HepG2 (cell line): ENCODE measurements around the gene OSBPL10. TPM values are rescaled to one million over a fixed set of nuclear protein-coding genes. Genes with fewer than 3 reads are reported as not detected.

Experiments
- ATAC-seq: fragments of 200-7000 bp; cut with Tn5 transposase; 3 replicates; pipeline ENCODE4 v1.9.1; 2020; ENCODE audit warnings: mild to moderate bottlenecking, moderate library complexity
- Bru-seq: library from RNA; stranded (reverse); fragments of 400-500 nt; gene quantifications from one replicate; lab custom pipeline; 2021; lab: Mats Ljungman, UMichigan
- BruChase-seq, 2 experiments: library from RNA; stranded (reverse); fragments of 400-500 nt; gene quantifications; one replicate each; lab custom pipeline; 2021; lab: Mats Ljungman, UMichigan
- BruUV-seq: library from RNA; stranded (reverse); fragments of 400-500 nt; replicated peaks from 2 replicates; lab custom pipeline; 2021; lab: Mats Ljungman, UMichigan
- CTCF ChIA-PET: fragments of 300-600 bp; formaldehyde crosslinking; extraction: SDS; loops from one replicate; lab custom pipeline; 2021; ENCODE audit warnings: low total read pairs, inconsistent platforms, low intra/inter-chr PET ratio; lab: Yijun Ruan, JAX
- POLR2A ChIA-PET: fragments of 350-600 bp; sonication (Branson Sonifier 250); formaldehyde crosslinking; loops from one replicate; lab custom pipeline; 2020; ENCODE audit warnings: antibody characterized with exemption, inconsistent platforms; lab: Yijun Ruan, JAX
- DNase-seq: peaks from one replicate; pipeline ENCODE4 v3.0.0-alpha.2; 2015; ENCODE audit warnings: low spot score
- FAIRE-seq: peaks from 3 replicates; lab custom pipeline; 2011; peaks lifted over from hg19 to GRCh38; lab: Jason Lieb, UNC
- H2AFZ ChIP-seq: one replicate; pipeline ENCODE4 v1.6.1; 2011; ENCODE audit warnings: low read length, inconsistent platforms
- H3K27ac ChIP-seq: fragments of 300-600 bp; 3 replicates; pipeline ENCODE4 v1.8.0; 2011; ENCODE audit warnings: mixed run types, mild to moderate bottlenecking, mixed read lengths, low read length, inconsistent platforms; ENCODE audit not compliant: insufficient read depth; ENCODE audit errors: extremely low read length
- H3K27me3 ChIP-seq, 2 experiments: fragments of 200-600 bp in 1 of 2; 2 replicates in 1 of 2; 3 replicates in 1 of 2; pipeline versions ENCODE4 v1.6.0 to v1.8.0; 2011; ENCODE audit warnings: low read length in 2 of 2, mild to moderate bottlenecking in 2 of 2, moderate library complexity in 2 of 2, inconsistent platforms in 1 of 2; ENCODE audit not compliant: insufficient read depth in 2 of 2, control insufficient read depth in 1 of 2
- H3K36me3 ChIP-seq, 2 experiments: fragments of 200-600 bp in 1 of 2; replicated peaks in 1 of 2; 2 replicates in 1 of 2; 3 replicates in 1 of 2; pipeline versions ENCODE4 v1.5.1 to v1.8.0; 2011; ENCODE audit warnings: low read length in 2 of 2, inconsistent platforms in 1 of 2; ENCODE audit not compliant: insufficient read depth in 2 of 2, control insufficient read depth in 1 of 2
- H3K4me1 ChIP-seq: 2 replicates; pipeline ENCODE4 v1.5.1; 2012; ENCODE audit warnings: low read length, inconsistent platforms; ENCODE audit not compliant: insufficient read depth
- H3K4me2 ChIP-seq: 2 replicates; pipeline ENCODE4 v1.6.0; 2011; ENCODE audit warnings: low read depth, low read length, inconsistent platforms
- H3K4me3 ChIP-seq, 3 experiments: fragments of 200-600 bp in 1 of 3; sonication (generic), shearing (Covaris generic) in 1 of 3; replicated peaks in 1 of 3; 2 replicates each; pipeline ENCODE4 v1.5.1; 2011 to 2016; ENCODE audit warnings: low read length in 3 of 3, inconsistent platforms in 2 of 3, low read depth in 2 of 3, mild to moderate bottlenecking in 2 of 3, control low read depth in 1 of 3, mixed read lengths in 1 of 3; ENCODE audit not compliant: insufficient read depth in 1 of 3
- H3K79me2 ChIP-seq: one replicate; pipeline ENCODE4 v1.6.1; 2011; ENCODE audit warnings: low read length, inconsistent platforms; ENCODE audit not compliant: insufficient read depth
- H3K9ac ChIP-seq: 2 replicates; pipeline ENCODE4 v1.6.0; 2011; ENCODE audit warnings: mild to moderate bottlenecking, low read depth, low read length, inconsistent platforms; ENCODE audit not compliant: insufficient read depth
- H3K9me3 ChIP-seq: 2 replicates; pipeline ENCODE4 v1.5.1; 2012; ENCODE audit warnings: mild to moderate bottlenecking, low read length
- H4K20me1 ChIP-seq: 2 replicates; pipeline ENCODE4 v1.6.0; 2011; ENCODE audit warnings: inconsistent platforms, mild to moderate bottlenecking, low read length, moderate library complexity; ENCODE audit not compliant: insufficient read depth
- BATF2 ChIP-seq: sonication (generic); formaldehyde crosslinking; IDR thresholded peaks from 2 replicates; pipeline ENCODE4 v1.8.0; 2022; ENCODE audit warnings: mild to moderate bottlenecking, missing genetic modification reagents, moderate library complexity
- MXI1 ChIP-seq: IDR thresholded peaks from 3 replicates; pipeline ENCODE4 v1.6.1; 2012; ENCODE audit warnings: low read depth, low read length, inconsistent platforms, borderline replicate concordance
- SAP130 ChIP-seq: IDR thresholded peaks from 2 replicates; pipeline ENCODE4 v1.6.1; 2016; ENCODE audit warnings: low read depth
- TAF15 ChIP-seq: fragments of 200-400 bp; formaldehyde crosslinking; IDR thresholded peaks from one replicate; pipeline ENCODE4 v1.6.1; 2018; ENCODE audit warnings: mild to moderate bottlenecking, low read depth, low read length; ENCODE audit not compliant: poor library complexity, severe bottlenecking
- ZHX2 ChIP-seq, 2 experiments: sonication (generic) in 1 of 2; formaldehyde crosslinking in 1 of 2; IDR thresholded peaks; 2 replicates each; pipeline versions ENCODE4 v1.6.1 to v1.9.0; 2014 to 2022; ENCODE audit warnings: antibody characterized with exemption in 1 of 2, borderline replicate concordance in 1 of 2, inconsistent platforms in 1 of 2, low read depth in 1 of 2, missing genetic modification reagents in 1 of 2
- ZNF251 ChIP-seq: sonication (generic); formaldehyde crosslinking; IDR thresholded peaks from 2 replicates; pipeline ENCODE4 v1.9.0; 2021; ENCODE audit warnings: mild to moderate bottlenecking, missing genetic modification reagents
- ZNF546 ChIP-seq: sonication (generic); formaldehyde crosslinking; conservative IDR thresholded peaks from 2 replicates; pipeline ENCODE4 v1.8.1; 2023; ENCODE audit warnings: mild to moderate bottlenecking, missing genetic modification reagents
- ZNF552 ChIP-seq: sonication (generic); formaldehyde crosslinking; IDR thresholded peaks from 2 replicates; pipeline ENCODE4 v1.9.0; 2022; ENCODE audit warnings: missing genetic modification reagents, mild to moderate bottlenecking, borderline replicate concordance
- WGBS: methylation state at CpG from one replicate; pipeline ENCODE4 v1.1.6; 2017; ENCODE audit warnings: low lambda C conversion rate; 5-methylcytosine and 5-hydroxymethylcytosine counted together
- in situ Hi-C: cut with HindIII; loops from 2 replicates; pipeline ENCODE4 v1.10.0; 2017; ENCODE audit warnings: low pct_unique_long_range_greater_than_20kb; ENCODE audit not compliant: extremely low pct_ligation_motif_present
- intact Hi-C: fragments of 100-400 bp; cut with micrococcal nuclease; formaldehyde crosslinking; loops from one replicate; pipeline ENCODE4 v1.10.0; 2022; ENCODE audit not compliant: unreplicated experiment
- long read RNA-seq, 2 experiments: library from RNA in 1 of 2; library from polyadenylated mRNA in 1 of 2; stranded (forward) in 1 of 2; unstranded in 1 of 2; transcript quantifications; one replicate each; pipeline ENCODE4 v2.0.0, GENCODE V29; 2019 to 2022
- polyA minus RNA-seq, 3 experiments: library from RNA; depleted of rRNA, polyadenylated mRNA; stranded (reverse); fragments of >200 nt; gene quantifications; 2 replicates each; pipeline ENCODE4 v1.2.3, GENCODE V29; 2011; ENCODE audit warnings: low replicate concordance in 1 of 3
- polyA plus RNA-seq, 8 experiments: library from polyadenylated mRNA; depleted of rRNA in 3 of 8; stranded (reverse) in 7 of 8; unstranded in 1 of 8; fragments of >200 nt; fragmentation: Illumina TruSeq in 4 of 8; extraction: Trizol in 4 of 8; gene quantifications; 2 replicates each; pipeline versions ENCODE4 v1.2.1 to v1.2.3, GENCODE V29; 2011 to 2016; ENCODE audit warnings: low read depth in 4 of 8, missing spikeins in 1 of 8, mixed read lengths in 1 of 8; ENCODE audit not compliant: insufficient read depth in 1 of 8
- total RNA-seq, 5 experiments: library from RNA; depleted of rRNA; stranded (reverse); fragments of >200 nt; fragmentation: Illumina TruSeq; extraction: Trizol; gene quantifications; 2 replicates each; pipeline ENCODE4 v1.2.3, GENCODE V29; 2016; ENCODE audit warnings: low read depth in 1 of 5

The OSBPL10 gene
- total RNA-seq (2016; rRNA removed; fragmentation: Illumina TruSeq; extraction: Trizol) (10.3 and 10.4 TPM in 2 replicates), polyA plus RNA-seq (2011; rRNA removed) (19.5 and 28.6 TPM in 2 replicates), polyA minus RNA-seq (2011; rRNA and poly(A)+ RNA removed; ENCODE audit: low replicate concordance) (52.4 and 58.7 TPM in 2 replicates), Bru-seq, nascent RNA (percentile 69 among the genes with signal in this experiment), BruChase-seq, experiment 1, labeled RNA remaining after a 6-hour chase (percentile 65 among the genes with signal in this experiment), BruChase-seq, experiment 2, labeled RNA remaining after a 2-hour chase (percentile 64 among the genes with signal in this experiment)
- 15.7 and 16.3 TPM in 2 replicates for total RNA-seq (2016; cell fraction: cytosol; rRNA removed; fragmentation: Illumina TruSeq; extraction: Trizol; ENCODE audit: low read depth)
- 9.3 and 10.1 TPM in 2 replicates for total RNA-seq (2016; cell fraction: insoluble cytoplasmic fraction; rRNA removed; fragmentation: Illumina TruSeq; extraction: Trizol)
- total RNA-seq (2016; cell fraction: membrane; rRNA removed; fragmentation: Illumina TruSeq; extraction: Trizol), result 10.0 and 10.5 TPM in 2 replicates
- total RNA-seq (2016; cell fraction: nucleus; rRNA removed; fragmentation: Illumina TruSeq; extraction: Trizol), result 13.6 and 13.9 TPM in 2 replicates
- polyA plus RNA-seq (2011; cell fraction: cytosol; rRNA removed), result 15.3 and 24.4 TPM in 2 replicates
- 25.7 and 37.4 TPM in 2 replicates for polyA plus RNA-seq (2011; cell fraction: nucleus; rRNA removed)
- polyA plus RNA-seq (2012), result 15.1 and 15.2 TPM in 2 replicates
- 3.0 and 3.8 TPM in 2 replicates for polyA plus RNA-seq (2016; cell fraction: cytosol; fragmentation: Illumina TruSeq; extraction: Trizol; ENCODE audit: low read depth)
- 9.7 and 12.3 TPM in 2 replicates for polyA plus RNA-seq (2016; cell fraction: insoluble cytoplasmic fraction; fragmentation: Illumina TruSeq; extraction: Trizol; ENCODE audit: low read depth)
- 5.5 and 5.6 TPM in 2 replicates for polyA plus RNA-seq (2016; cell fraction: membrane; fragmentation: Illumina TruSeq; extraction: Trizol; ENCODE audit: low read depth)
- polyA plus RNA-seq (2016; cell fraction: nucleus; fragmentation: Illumina TruSeq; extraction: Trizol; ENCODE audit: insufficient read depth, low read depth), result 8.8 and 10.8 TPM in 2 replicates
- 23.8 and 35.0 TPM in 2 replicates for polyA minus RNA-seq (2011; cell fraction: cytosol; rRNA and poly(A)+ RNA removed)
- 44.6 and 59.5 TPM in 2 replicates for polyA minus RNA-seq (2011; cell fraction: nucleus; rRNA and poly(A)+ RNA removed)
- long read RNA-seq, experiment 1, partial matches to known transcripts, result 2 of 4 reads
- long read RNA-seq, experiment 1, other reads (novel, unspliced or antisense), result 2 of 4 reads
- long read RNA-seq, experiment 2, full-length matches to known transcripts, result 27 of 47 reads
- long read RNA-seq, experiment 2, partial matches to known transcripts, result 8 of 47 reads
- long read RNA-seq, experiment 2, other reads (novel, unspliced or antisense), result 12 of 47 reads

- DNase-seq (peak; percentile 73), ATAC-seq (peak; percentile 75), FAIRE-seq (peak; percentile 71)
- Histone ChIP-seq H3K36me3 (0 out of 5 replicates have a peak, but pooled peaks cover 0 to 2% of the 10 kb centered on the region in 2 experiments), H4K20me1 (no peaks in the 10 kb centered on the region), H3K27me3 (no peaks in the 10 kb centered on the region; a peak in 1 of 5 replicates), H3K4me3 (peak within 1 kb of the TSS; percentile 84 to 92 (median 88)), H3K79me2 (peaks cover 33% of the 10 kb centered on the region), H2AFZ (peak within 1 kb of the TSS; percentile 9), H3K27ac (peak within 1 kb of the TSS; percentile 53), H3K9ac (peak within 1 kb of the TSS; percentile 77), H3K4me1 (peaks cover 46% of the 10 kb centered on the region), H3K4me2 (peak within 1 kb of the TSS; percentile 83), H3K9me3 (no peaks in the 10 kb centered on the region)
- intact Hi-C loops (loop anchor here (5.0 kb wide), 1 partner anchor 134 kb away; no protein-coding TSS in a partner anchor), in situ Hi-C loops (no loop called here)
- no TSS peak for BruUV-seq
- 4% methylated on average over 24 of the region's 65 CpGs for WGBS
- ChIA-PET CTCF (no interaction called here), POLR2A (interaction anchor here (1.0 to 1.5 kb wide), 3 partner anchors 11 to 20 kb away, joined by 3 to 6 read pairs (median 3); no protein-coding TSS in a partner anchor)
- TF ChIP-seq ZNF552 (CRISPR knock-in tag), result 0 out of 2 replicates have a peak, but pooled peaks have one; percentile 46
- peak; percentile 36; the same call in 2 of the 3 replicates for TF ChIP-seq MXI1
- no peak for TF ChIP-seq ZNF251 (CRISPR knock-in tag)
- no peak for TF ChIP-seq ZNF546 (CRISPR knock-in tag)
- no peak for TF ChIP-seq TAF15
- peak; percentile 63 for TF ChIP-seq SAP130 (CRISPR knock-in tag)
- TF ChIP-seq BATF2, result no peak
- TF ChIP-seq ZHX2 (IDR thresholded peaks at IDR 0.05; ENCODE audit: low read depth), result no peak
- TF ChIP-seq ZHX2 (CRISPR knock-in tag; IDR thresholded peaks at IDR 0.05; ENCODE audit: borderline replicate concordance), result no peak
Observed at GRCh38 chr3:31981206-31982181, at the start of gene OSBPL10, which contains the start of gene ZNF860. Gene OSBPL10, minus strand, starts transcription at chr3:31981262. Its CDS starts 83 bp downstream, at chr3:31981179. Gene ZNF860, plus strand, starts transcription at chr3:31981750. Its CDS starts 7,330 bp downstream, at chr3:31989080.
